Peyer's patch (tissue), 4 donors: ENCODE results near the gene GASK1A.

ENCODE experiments used
- POLR2A ChIP-seq, 2 donors: fragments of 450-650 bp; IDR thresholded peaks; one replicate each; pipeline ENCODE4 v1.5.1; 2017; ENCODE audit warnings: antibody characterized with exemption in 2 of 2, mild to moderate bottlenecking in 2 of 2, moderate library complexity in 2 of 2
- TF ChIP-seq, protein P1 (sequence below), 6 experiments: fragments of 450-650 bp in 4 of 6; fragments of 200-600 bp in 2 of 6; sonication (generic) in 1 of 6; IDR thresholded peaks; one replicate each; pipeline ENCODE4 v1.5.1; 2017 to 2019; ENCODE audit warnings: antibody characterized with exemption in 6 of 6, mild to moderate bottlenecking in 3 of 6, moderate library complexity in 1 of 6

DNA sequence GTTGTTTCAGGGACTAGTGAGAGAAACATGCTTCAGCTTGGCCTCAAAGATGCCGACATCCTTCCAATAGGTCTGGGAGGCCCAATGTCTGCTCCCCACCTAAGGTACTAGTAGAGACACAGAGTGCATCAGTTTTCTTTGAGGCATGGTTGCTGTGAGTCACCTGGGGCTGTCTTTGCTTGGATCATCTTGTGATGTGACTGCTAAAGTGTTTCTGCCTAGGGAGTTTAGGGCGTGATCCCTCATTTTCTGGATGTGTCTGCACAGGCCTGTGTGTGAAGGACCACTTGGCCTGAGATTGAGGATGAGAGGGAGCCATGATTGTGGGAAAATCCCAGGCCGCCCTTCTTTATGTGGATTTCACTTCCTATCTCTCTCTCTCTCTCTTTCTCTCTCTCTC, 4.8 kb downstream of the GASK1A start:
- TF ChIP-seq, protein P1, sequence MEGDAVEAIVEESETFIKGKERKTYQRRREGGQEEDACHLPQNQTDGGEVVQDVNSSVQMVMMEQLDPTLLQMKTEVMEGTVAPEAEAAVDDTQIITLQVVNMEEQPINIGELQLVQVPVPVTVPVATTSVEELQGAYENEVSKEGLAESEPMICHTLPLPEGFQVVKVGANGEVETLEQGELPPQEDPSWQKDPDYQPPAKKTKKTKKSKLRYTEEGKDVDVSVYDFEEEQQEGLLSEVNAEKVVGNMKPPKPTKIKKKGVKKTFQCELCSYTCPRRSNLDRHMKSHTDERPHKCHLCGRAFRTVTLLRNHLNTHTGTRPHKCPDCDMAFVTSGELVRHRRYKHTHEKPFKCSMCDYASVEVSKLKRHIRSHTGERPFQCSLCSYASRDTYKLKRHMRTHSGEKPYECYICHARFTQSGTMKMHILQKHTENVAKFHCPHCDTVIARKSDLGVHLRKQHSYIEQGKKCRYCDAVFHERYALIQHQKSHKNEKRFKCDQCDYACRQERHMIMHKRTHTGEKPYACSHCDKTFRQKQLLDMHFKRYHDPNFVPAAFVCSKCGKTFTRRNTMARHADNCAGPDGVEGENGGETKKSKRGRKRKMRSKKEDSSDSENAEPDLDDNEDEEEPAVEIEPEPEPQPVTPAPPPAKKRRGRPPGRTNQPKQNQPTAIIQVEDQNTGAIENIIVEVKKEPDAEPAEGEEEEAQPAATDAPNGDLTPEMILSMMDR (IDR thresholded peaks at IDR 0.05): no peak
- TF ChIP-seq POLR2A (IDR thresholded peaks at IDR 0.05): no peak
